ENCODE results near the gene STAT6.
A peak's percentile ranks its signal among the peaks of the same experiment; 100 is the strongest.

Gene STAT6

DNA sequence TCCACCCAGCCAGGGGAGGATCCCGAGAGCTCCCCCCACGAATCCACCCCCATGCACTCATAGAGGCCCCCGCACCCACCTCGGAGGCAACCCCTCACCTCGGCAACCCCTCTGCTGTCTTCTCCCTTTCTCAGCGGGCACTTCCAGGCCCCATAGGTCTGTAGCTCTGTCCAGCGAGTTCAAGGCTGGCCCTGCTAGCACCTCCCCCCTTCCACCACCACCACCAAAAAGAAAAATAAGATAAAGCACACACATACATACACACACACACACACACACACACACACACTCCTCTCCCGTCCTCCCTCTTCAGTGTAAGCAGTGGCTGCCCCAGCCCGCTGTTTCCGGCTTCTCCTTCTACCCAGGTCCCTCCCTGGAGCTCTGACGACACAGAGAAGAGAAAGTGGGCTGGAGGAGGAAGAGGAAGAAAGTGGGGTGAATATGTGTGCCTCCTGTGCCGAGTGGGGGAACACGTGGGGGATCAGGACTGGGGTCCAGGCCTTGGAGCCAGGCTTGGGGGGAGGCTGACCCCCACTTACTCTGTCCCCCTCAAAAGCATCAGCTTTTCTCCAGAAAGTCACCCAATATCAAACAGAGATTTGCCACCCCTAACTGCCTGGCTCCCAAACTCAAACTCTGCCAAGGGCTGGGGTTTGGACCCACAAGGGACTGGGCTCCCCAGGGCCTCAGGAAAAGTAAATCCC, at the start of gene STAT6:
Gene STAT6 (minus strand): TSS at position 332 of the 704 bp plus-strand sequence. CDS start 3,084 bp downstream, outside the sequence.
- DNase-seq: no peak

GRCh38 chr12:57160741-57161140, 49.6 kb upstream of the STAT6 start:
- no peak for DNase-seq

DNA sequence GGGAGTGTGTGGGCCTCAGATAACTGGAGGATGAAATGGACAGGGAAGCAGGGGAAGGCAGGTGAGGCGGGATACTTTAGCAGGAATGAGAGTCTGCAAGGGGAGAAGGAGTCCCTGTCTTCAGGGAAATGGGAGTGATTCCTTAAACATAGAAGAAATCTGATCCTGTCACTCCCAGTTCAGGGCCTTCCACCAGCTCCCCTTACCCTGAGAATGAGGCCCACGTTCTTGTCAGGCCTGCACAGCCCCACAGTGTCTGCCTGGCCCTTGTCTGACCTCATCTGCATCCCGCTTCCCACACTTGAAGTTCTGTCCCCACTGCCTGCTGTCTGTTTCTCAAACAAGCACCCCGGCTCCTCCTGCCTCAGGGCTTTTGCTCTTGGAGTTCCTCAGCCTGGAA, 48.9 kb upstream of the STAT6 start:
- DNase-seq: no peak

DNA sequence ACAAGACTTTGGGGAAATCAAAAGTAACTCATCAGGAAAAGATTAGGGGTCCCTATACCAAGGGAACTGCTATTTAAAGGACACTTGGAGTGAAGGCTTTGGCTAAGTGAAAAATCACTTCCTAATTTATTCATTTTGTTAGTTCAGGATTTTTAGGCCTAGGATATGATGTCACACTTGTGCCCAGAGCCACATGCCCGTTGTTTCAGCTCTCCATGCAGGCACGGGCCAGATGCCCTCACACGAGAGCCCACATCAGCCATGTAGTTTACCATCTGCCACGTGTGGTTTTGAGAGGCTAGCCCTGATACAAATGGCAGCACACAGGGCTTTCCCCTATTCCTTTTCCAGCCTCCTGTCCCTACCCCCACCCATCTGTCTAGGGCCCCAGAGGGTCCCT, 48.1 kb upstream of the STAT6 start:
- no peak for DNase-seq

DNA sequence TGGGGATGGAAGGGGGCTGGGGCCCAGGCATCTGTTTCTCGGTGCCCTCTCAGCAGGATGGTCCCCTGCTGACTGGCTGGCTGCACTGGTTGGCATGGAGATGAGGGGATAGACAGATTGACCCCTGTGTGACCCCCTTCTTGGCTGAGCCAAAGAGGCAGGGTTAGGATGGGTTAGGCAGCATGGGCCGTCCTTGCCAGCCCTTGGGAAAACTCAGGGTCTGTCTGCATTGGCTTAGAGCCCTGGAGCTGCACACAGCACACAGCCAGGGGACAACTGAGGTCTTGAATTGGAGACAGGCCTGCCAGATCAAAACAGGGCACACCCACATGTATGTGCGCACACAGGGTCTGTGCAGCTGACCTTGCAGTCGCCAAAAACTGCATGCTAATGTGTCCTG, 47.5 kb upstream of the STAT6 start:
- no peak for DNase-seq

- DNase-seq: no peak
These were observed 47.0 kb upstream of the STAT6 start for GRCh38 chr12:57158186-57158585.

DNA sequence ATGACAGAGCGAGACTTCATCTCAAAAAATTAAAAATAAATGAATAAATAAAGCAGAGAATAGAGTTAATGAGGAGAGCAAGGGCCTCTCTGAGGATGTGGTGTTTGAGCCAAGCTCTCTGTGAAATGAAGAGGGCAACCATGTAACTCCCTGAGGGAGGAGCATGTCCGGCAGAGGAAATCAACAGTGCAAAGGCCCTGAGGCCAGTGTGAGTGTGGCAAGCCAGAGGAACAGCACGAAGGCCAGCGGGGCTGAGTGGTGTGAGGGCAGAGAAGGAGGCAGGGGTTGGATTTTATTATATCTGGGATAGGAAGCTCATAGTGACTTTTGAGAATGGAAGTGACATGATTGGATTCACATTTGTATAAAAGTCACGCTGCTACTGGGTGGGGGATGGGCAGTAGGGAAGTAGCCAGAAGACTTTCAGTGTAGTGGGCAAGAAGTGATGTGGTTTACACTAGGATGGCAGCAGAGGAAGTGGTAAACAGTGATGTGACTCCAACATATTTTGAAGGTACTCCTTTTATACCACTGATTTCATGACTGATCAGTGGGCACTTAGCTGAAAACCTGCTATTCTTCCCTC, 46.5 kb upstream of the STAT6 start:
- DNase-seq: no peak

DNA sequence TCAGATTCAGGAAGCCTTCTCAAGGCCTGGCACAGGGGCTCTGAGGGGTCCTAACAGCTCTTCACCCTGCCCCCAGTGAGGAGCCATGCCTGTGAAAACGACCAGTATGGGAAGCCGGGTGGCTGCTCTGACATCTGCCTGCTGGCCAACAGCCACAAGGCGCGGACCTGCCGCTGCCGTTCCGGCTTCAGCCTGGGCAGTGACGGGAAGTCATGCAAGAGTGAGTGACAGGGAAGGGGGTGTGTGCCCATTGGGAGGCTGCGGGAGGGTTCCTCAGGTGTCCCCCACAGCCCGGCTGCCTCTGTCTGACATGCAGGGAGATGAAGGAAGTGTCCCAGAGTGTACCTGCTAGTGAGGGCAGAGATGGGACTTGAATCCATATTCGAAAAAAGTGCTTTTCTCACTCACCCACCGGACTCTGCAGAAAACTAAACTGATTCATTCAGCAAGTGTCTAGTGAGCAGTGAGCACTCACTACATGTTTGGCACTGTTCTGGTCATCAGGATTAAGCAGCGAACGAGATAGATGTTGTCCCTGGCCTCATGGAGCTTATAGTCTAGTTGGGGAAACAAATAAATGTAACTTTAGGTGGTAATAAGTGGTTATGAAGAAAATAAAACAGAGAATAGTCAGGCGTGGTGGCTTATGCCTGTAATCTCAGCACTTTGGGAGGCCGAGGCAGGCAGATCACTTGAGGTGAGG, 45.7 kb upstream of the STAT6 start:
- no peak for DNase-seq

DNA sequence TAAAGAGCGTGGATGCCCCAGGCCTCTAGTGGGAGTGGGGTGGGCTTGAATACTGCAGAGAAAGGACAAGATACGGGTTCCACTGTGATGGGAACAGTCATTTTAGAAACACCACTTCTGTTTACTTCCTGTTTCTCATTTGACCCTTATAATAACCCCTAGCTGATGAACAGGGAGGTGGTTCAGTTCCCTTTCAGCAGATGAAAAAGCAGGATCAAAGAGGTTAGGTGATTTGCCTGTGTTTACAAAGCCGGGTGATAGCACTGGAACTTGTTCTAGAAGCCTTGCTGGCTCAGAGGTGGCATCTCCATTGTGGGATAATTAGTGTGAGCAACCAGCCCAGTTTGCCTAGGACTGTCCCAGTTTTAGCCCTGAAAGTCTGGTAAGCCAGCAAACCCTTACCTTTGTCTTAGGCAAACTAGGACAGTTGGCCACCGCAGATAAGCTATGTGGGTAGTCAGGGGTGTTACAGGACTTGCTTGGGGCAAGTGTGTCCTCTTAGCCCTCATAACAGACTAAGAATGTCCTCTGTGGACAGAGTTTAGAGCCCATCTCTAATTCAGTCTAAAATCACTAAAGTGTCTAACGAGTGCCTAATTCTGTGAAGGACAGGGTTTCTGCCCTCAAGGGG, 43.8 kb upstream of the STAT6 start:
- no peak for DNase-seq

DNA sequence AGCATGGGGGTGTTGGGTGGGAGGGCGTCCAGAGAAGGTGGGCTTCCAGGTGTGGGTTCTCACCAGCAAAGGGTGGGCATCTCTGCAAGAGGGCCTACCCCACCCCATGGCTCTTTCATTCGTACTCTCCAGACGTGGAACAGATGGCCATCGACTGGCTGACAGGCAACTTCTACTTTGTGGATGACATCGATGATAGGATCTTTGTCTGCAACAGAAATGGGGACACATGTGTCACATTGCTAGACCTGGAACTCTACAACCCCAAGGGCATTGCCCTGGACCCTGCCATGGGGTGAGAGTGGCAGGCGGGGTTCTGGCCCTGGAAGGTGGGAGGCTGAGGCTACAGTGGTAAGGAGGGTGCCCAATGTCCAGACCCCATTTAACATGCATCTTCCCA, 42.9 kb upstream of the STAT6 start:
- no peak for DNase-seq

DNA sequence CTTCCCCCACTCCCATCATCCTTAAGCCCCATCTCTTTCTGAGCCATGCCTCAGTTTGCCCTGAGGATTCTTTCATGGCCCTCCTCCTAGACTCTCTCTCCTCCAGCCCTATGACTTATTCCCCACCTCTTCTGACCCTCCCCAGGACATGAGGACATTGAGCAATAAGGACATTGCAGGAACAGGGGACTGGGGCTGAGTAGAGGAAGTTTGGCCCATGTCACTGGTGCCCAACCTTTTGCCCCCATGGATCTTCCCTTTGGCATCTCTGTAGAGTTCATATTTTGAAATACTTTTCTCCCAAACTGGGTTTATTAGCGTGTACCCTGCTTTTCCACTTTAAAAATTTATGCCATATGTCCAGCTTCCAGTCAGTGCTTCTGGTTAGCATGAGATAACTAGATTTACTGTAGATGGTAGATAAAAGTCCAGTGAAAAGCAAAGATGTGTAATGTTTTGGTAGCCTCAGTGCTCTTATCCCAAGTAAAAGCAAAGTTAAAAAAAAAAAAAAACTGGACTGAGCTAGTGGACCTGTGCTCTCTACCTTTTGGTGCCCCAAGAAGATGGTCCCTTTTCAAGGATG, 42.3 kb upstream of the STAT6 start:
- no peak for DNase-seq

- DNase-seq: no peak
These were observed 41.5 kb upstream of the STAT6 start for GRCh38 chr12:57152639-57153038.

DNA sequence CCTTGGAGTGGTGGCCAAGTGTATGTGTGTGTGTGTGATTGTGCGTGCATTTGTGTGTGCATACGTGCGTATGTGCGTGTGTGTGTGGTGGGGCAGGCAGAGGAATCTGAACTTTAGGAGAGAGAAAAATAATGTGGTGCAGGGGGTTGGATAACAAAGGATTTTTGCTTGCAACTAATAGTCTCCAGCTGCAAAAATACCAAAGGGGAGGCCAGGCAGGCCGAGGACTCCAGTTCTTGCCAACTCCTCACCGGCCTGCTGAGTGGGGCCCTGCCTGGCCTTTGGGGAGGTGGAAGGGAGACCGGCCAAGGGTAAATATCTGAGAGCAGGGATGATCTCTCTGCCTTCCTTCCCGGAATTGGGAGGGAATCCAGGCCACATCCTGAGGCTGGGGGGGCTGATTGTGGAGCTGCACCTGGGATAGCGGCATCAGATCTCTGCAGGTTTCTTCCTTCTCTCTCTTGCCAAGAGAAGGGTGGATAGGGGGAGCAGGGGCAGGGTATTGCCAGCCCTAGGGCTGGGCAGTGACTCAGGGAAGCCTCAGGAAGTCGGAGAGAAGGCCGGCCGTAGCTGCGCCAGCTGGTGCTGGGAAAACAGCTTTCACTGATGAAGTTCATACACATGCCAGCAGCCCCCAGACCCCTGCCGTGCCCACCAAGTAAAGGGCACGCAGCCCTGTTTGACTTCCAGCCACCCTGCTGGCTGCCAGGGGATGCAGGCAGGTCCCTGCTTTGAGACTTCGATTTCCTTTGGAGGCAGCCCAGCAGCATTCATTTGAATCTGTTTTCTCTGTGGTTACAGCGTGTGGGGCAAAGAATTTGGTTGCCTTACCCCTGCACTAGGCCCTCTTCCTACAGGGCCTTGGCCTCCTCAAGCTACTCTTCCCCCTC, 40.8 kb upstream of the STAT6 start:
- peak; percentile 38 to 78 for DNase-seq

GRCh38 chr12:57150400-57151000, 39.3 kb upstream of the STAT6 start:
- no peak for DNase-seq

GRCh38 chr12:57149245-57149900, 38.2 kb upstream of the STAT6 start:
- no peak for DNase-seq

GRCh38 chr12:57148469-57149244, 37.5 kb upstream of the STAT6 start:
- no peak for DNase-seq

GRCh38 chr12:57146961-57147944, 36.1 kb upstream of the STAT6 start, which contains the start of gene LRP1-AS:
Gene LRP1-AS, minus strand, starts transcription at chr12:57147619.
- no peak for DNase-seq

- no peak for DNase-seq
These were observed 34.9 kb upstream of the STAT6 start for GRCh38 chr12:57146092-57146491.

DNA sequence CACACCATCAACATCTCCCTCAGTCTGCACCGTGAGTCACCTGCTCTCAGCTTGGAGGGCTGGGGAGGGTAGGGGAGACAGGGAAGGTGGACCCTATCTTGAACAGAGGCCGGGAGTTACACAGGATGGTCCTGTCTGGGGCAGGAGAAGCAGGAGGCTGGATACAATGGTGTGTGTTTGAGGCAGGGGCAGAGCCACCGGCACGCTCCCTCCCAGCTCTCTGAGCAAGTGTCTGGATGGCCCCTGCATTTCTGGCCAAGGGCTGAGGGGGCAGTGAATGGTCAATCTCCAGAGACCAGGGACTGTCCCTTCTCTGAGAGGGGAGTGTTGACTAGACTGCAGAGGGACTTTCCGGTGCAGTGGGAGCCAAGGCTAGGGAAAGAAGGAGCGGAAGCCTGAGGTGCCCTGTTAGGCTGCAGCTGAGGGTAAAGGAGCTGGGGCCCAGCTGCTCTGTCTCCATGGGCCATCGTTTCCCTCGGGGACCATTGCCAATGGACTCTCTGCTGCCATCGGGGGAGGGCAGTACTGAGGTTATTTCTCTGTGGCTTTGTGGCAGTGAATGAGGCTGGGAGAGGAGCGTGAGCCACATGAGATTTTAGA, 34.4 kb upstream of the STAT6 start:
- DNase-seq: no peak
